ENCODE data around the gene SFI1.
"Not testable (repeated sequence)": the region's sequence is repeated elsewhere in the genome, so short reads cannot be mapped to it uniquely, and the experiment has no call there.

SFI1 gene

DNA sequence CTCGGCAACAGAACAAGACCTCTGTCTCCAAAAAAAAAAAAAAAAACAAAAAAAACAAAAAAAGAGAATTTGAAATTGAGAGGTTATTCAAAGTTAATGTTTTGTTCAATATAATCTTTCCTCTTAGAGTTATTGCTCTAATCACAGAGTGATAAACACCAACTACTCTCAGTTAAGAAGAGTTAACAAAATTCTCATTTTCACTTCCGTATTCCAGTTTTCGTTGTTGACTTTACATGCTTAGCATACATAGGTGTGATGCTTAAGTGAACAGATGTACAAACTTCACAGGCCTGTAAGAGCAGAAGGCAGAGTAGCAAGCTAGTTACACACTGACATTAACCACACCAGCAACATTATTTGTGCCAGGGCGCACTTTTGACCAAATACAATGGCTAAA, 19.0 kb upstream of the SFI1 start:
- Histone ChIP-seq H3K27ac (ENCODE audit: low read length) (no peak overlapping the region), H3K27me3 (ENCODE audit: control insufficient read depth in 1 of 2, insufficient read depth in 2 of 2, low read length in 2 of 2) (no peaks in the 10 kb centered on the region), H3K36me3 (ENCODE audit: control insufficient read depth in 2 of 2, insufficient read depth in 2 of 2, low read length in 2 of 2) (peaks cover 19 to 20% of the 10 kb centered on the region in 2 donors), H3K9me3 (ENCODE audit: control insufficient read depth in 2 of 2, low read length in 2 of 2) (no peaks in the 10 kb centered on the region), H3K4me1 (ENCODE audit: control insufficient read depth, insufficient read depth, low read length) (no peaks in the 10 kb centered on the region), H3K4me3 (ENCODE audit: low read length in 2 of 2) (no peak overlapping the region), H3K9ac (ENCODE audit: low read length in 2 of 2) (no peak overlapping the region)

DNA sequence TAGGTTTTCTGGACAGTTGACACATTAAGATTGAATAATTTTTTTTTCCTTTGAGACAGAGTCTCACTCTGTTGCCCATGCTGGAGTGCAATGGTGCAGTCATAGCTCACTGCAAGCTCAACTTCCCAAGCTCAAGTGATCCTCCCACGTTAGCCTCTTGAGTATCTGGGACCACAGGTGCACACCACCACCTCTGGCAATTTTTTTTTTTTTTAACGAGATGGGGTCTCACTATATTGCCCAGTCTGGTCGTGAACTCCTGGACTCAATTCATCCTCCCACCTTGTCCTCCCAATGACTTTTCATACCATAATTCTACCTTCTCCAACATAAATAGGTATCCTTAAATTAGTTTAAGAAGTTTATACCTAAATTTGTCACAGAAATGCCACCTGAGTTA, 15.2 kb upstream of the SFI1 start:
- Histone ChIP-seq H3K9me3 (ENCODE audit: control insufficient read depth in 2 of 2, low read length in 2 of 2) (no peaks in the 10 kb centered on the region), H3K9ac (ENCODE audit: low read length in 2 of 2) (no peak overlapping the region)

DNA sequence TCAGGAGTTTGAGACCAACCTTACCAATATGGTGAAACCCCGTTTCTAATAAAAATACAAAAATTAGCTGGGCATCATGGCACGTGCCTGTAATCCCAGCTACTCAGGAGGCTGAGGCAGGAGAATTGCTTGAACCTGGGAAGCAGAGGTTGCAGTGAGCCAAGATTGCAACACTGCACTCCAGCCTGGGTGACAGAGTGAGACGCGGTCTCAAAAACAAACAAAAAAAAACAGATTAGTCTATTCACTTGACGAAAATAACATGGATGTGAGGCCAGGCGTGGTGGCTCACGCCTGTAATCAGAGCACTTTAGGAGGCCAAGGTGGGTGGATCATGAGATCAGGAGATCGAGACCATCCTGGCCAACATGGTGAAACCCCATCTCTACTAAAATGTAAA, 13.9 kb upstream of the SFI1 start:
- H3K9ac ChIP-seq (ENCODE audit: low read length in 2 of 2); H3K27me3 ChIP-seq (ENCODE audit: control insufficient read depth in 1 of 2, insufficient read depth in 2 of 2, low read length in 2 of 2); H3K9me3 ChIP-seq (ENCODE audit: control insufficient read depth in 2 of 2, low read length in 2 of 2); H3K27ac ChIP-seq (ENCODE audit: low read length); H3K4me3 ChIP-seq (ENCODE audit: low read length in 2 of 2); H3K4me1 ChIP-seq (ENCODE audit: control insufficient read depth, insufficient read depth, low read length): not testable (repeated sequence)
- peaks cover 19 to 28% of the 10 kb centered on the region in 2 donors for H3K36me3 ChIP-seq (ENCODE audit: control insufficient read depth in 2 of 2, insufficient read depth in 2 of 2, low read length in 2 of 2)

More for the DNA sequence above, 15.2 kb upstream of the SFI1 start:
- Histone ChIP-seq H3K4me3 (ENCODE audit: low read length in 2 of 2) (no peak overlapping the region), H3K27me3 (ENCODE audit: control insufficient read depth in 1 of 2, insufficient read depth in 2 of 2, low read length in 2 of 2) (no peaks in the 10 kb centered on the region), H3K36me3 (ENCODE audit: control insufficient read depth in 2 of 2, insufficient read depth in 2 of 2, low read length in 2 of 2) (peaks cover 20 to 27% of the 10 kb centered on the region in 2 donors), H3K4me1 (ENCODE audit: control insufficient read depth, insufficient read depth, low read length) (no peaks in the 10 kb centered on the region), H3K27ac (ENCODE audit: low read length) (no peak overlapping the region)

DNA sequence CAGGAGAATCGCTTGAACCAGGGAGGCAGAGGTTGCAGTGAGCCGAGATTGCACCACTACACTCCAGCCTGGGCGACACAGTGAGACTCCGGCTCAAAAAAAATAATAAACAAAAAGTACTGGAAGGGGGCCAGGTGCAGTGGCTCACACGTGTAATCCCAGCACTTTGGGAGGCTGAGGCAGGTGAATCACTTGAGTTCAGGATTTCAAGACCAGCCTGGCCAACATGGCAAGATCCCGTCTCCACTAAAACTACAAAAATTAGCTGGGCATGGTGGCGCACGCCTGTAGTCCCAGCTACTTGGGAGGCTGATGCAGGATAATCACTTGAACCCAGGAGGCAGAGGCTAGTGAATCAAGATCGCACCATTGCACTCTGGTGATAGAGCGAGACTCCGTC, 10.0 kb upstream of the SFI1 start:
- H3K4me3 ChIP-seq (ENCODE audit: low read length in 2 of 2); H3K9me3 ChIP-seq (ENCODE audit: control insufficient read depth in 2 of 2, low read length in 2 of 2); H3K27me3 ChIP-seq (ENCODE audit: control insufficient read depth in 1 of 2, insufficient read depth in 2 of 2, low read length in 2 of 2); H3K27ac ChIP-seq (ENCODE audit: low read length); H3K9ac ChIP-seq (ENCODE audit: low read length in 2 of 2): not testable (repeated sequence)
- Histone ChIP-seq H3K36me3 (ENCODE audit: control insufficient read depth in 2 of 2, insufficient read depth in 2 of 2, low read length in 2 of 2) (peaks cover 6 to 15% of the 10 kb centered on the region in 2 donors), H3K4me1 (ENCODE audit: control insufficient read depth, insufficient read depth, low read length) (peaks cover 26% of the 10 kb centered on the region)

DNA sequence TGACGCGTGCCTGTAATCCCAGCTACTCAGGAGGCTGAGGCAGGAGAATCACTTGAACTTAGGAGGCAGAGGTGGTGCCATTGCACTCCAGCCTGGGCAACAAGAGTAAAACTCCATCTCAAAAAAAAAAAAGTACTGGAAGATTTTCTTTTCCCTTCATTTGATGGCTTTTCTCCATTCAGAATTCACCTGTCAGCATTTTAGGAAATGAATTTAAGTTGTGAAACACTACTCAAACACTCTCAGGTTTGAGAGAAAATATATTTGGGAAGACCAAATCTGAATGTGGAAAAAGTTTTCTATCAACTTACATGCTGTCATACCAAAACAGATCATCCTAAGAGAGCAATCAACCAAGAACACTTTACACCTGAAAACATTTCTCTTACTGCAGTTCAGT, 9.4 kb upstream of the SFI1 start:
- no peak overlapping the region for H3K27ac ChIP-seq (ENCODE audit: low read length)
- no peak overlapping the region for H3K9ac ChIP-seq (ENCODE audit: low read length in 2 of 2)
- no peak overlapping the region for H3K4me3 ChIP-seq (ENCODE audit: low read length in 2 of 2)
- peaks cover 26% of the 10 kb centered on the region for H3K4me1 ChIP-seq (ENCODE audit: control insufficient read depth, insufficient read depth, low read length)
- H3K9me3 ChIP-seq (ENCODE audit: control insufficient read depth in 2 of 2, low read length in 2 of 2), result no peaks in the 10 kb centered on the region
- H3K36me3 ChIP-seq (ENCODE audit: control insufficient read depth in 2 of 2, insufficient read depth in 2 of 2, low read length in 2 of 2), result peaks cover 2 to 11% of the 10 kb centered on the region in 2 donors
- no peaks in the 10 kb centered on the region for H3K27me3 ChIP-seq (ENCODE audit: control insufficient read depth in 1 of 2, insufficient read depth in 2 of 2, low read length in 2 of 2)

DNA sequence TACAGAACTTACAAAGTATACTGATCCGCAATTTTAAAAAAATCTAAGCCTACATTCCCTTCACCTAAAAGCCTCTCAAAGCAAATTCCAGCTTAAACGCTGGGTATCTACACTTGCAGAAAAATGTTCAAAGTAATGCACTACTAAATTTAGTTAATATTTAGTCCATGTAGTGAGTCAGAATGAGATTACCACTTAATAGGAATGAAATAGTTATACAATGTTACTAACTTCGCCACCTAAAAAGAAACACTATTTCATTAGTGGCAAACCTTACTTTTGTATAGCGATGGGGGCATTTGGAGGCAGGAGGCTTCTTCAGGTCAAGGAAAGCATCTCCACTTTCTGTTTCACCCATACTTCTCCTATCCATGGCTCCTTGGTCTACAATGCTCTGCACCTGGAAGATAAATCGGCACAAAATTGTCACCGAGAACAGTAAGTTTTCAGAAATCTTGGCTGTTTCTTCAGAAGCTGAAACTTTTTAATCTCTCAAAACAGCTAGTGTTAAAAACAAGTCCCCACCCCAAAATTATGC, 7.9 kb upstream of the SFI1 start:
- H3K27ac ChIP-seq (ENCODE audit: low read length), result no peak overlapping the region
- no peaks in the 10 kb centered on the region for H3K27me3 ChIP-seq (ENCODE audit: control insufficient read depth in 1 of 2, insufficient read depth in 2 of 2, low read length in 2 of 2)
- H3K9ac ChIP-seq (ENCODE audit: low read length in 2 of 2), result peak overlapping the region; percentile 77 to 78
- peak overlapping the region; percentile 75 to 94 for H3K4me3 ChIP-seq (ENCODE audit: low read length in 2 of 2)
- peaks cover 3 to 11% of the 10 kb centered on the region in 2 donors for H3K36me3 ChIP-seq (ENCODE audit: control insufficient read depth in 2 of 2, insufficient read depth in 2 of 2, low read length in 2 of 2)
- H3K4me1 ChIP-seq (ENCODE audit: control insufficient read depth, insufficient read depth, low read length), result peaks cover 26% of the 10 kb centered on the region
- H3K9me3 ChIP-seq (ENCODE audit: control insufficient read depth in 2 of 2, low read length in 2 of 2), result no peaks in the 10 kb centered on the region

DNA sequence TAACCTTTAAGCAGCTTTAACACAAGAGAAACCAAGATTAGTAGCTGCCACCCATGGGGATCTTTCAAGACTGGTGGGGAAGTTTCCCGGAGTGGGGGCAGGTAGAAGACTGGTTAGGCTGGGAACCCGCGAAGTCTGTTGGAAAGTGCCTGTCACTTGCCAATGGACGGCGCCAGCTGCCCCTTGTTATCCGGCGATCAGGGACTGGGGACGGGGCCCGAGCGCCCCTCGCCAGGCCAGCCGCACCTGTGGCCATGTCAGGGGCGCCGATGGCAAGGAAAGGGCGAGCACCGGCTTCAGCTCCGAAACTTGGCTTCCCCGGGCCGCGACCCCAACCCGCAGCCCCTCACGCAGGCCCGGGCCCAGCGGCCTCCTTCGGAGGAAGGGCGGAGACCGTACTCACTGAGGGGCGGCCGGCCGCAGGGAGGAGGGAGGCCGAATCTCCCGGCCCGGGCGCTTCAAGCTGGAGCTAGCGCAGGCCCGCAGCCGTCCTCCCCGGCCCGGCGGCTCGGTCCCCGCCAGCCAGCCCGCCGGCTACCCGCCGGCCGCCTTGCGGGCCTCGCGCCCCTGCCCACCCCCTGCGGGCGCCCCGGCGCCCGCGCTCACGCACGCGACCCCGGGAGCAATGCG, 7.2 kb upstream of the SFI1 start:
- H3K4me1 ChIP-seq (ENCODE audit: control insufficient read depth, insufficient read depth, low read length), result peaks cover 26% of the 10 kb centered on the region
- H3K27me3 ChIP-seq (ENCODE audit: control insufficient read depth in 1 of 2, insufficient read depth in 2 of 2, low read length in 2 of 2), result no peaks in the 10 kb centered on the region
- H3K4me3 ChIP-seq (ENCODE audit: low read length in 2 of 2), result peak overlapping the region; percentile 75 to 94
- peaks cover 3 to 11% of the 10 kb centered on the region in 2 donors for H3K36me3 ChIP-seq (ENCODE audit: control insufficient read depth in 2 of 2, insufficient read depth in 2 of 2, low read length in 2 of 2)
- peak overlapping the region; percentile 77 to 78 for H3K9ac ChIP-seq (ENCODE audit: low read length in 2 of 2)
- H3K9me3 ChIP-seq (ENCODE audit: control insufficient read depth in 2 of 2, low read length in 2 of 2), result no peaks in the 10 kb centered on the region
- H3K27ac ChIP-seq (ENCODE audit: low read length), result peak overlapping the region; percentile 58

DNA sequence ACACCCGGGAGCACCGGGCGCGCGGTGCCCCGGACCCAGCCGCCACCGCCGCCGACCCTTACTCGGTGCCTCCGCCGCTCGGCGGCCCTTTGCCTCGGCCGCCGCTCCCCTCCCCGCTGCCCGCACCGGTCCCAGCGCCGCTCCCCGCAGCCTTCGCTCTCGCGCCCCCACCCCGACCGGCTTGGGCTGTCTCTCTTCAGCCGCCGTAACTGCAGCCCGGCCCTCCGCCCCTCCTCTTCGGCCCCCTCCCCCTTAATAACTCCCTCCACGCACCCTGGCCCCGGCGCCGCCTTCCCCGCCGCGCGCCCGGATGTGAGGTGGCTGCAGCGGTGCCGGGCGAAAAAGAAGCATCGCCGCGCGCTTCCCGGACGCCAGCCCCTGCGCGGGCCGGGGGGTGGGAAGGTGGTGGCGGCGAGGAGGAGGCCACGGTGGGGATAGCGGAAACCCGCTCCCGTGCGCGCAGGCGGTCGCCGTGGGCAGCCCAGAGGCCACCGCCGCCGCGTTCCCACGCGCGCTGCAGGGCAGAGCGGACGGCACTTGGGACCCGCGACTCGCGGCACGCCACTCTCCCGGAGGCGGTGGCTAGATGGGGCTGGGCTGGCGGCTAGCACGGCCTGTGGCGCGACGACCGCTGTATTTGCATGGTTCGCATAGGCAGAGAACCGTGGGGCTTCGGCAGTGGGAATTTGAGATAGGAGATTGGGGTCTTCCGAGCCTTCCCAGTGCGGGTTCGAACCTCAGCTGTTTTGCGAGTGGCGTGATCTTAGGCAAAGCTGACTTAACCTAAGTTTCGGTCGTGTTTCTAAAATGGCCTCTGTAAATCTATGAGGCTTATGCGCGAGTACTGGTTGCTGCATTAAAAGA, 6.5 kb upstream of the SFI1 start, which contains the start of gene EIF4ENIF1:
Gene EIF4ENIF1 (minus strand): TSS at position 211 of the 864 bp plus-strand sequence. CDS start 1,124 bp downstream, outside the sequence.
- Histone ChIP-seq H3K4me1 (ENCODE audit: control insufficient read depth, insufficient read depth, low read length) (peaks cover 26% of the 10 kb centered on the region), H3K4me3 (ENCODE audit: low read length in 2 of 2) (peak within 1 kb of the TSS; percentile 81 to 94), H3K9ac (ENCODE audit: low read length in 2 of 2) (peak within 1 kb of the TSS; percentile 77 to 88), H3K36me3 (ENCODE audit: control insufficient read depth in 2 of 2, insufficient read depth in 2 of 2, low read length in 2 of 2) (peaks cover 3 to 8% of the 10 kb centered on the region in 2 donors), H3K27me3 (ENCODE audit: control insufficient read depth in 1 of 2, insufficient read depth in 2 of 2, low read length in 2 of 2) (no peaks in the 10 kb centered on the region), H3K9me3 (ENCODE audit: control insufficient read depth in 2 of 2, low read length in 2 of 2) (no peaks in the 10 kb centered on the region), H3K27ac (ENCODE audit: low read length) (peak within 1 kb of the TSS; percentile 89)

DNA sequence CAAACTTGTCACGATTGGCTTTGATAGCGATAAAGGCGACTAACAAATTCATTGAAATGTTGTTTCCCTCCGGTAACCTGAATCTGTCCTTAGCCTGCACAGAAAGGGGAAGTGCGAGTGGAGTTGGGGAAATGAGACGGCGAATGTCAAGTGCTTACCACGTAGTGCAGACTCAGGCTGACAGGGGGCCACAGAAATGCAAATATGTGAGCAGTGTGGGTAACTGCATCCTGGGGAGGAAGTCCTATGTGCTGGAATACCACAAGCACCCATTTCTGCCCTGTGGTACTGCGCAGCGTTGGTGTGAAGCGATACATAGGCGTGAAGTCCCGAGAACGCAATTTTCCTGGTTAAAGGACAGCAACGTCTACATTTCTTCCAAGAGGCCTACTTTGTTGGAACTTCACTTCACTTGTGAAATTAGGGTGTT, 5.8 kb upstream of the SFI1 start:
- Histone ChIP-seq H3K27me3 (ENCODE audit: control insufficient read depth in 1 of 2, insufficient read depth in 2 of 2, low read length in 2 of 2) (no peaks in the 10 kb centered on the region), H3K27ac (ENCODE audit: low read length) (peak overlapping the region; percentile 89), H3K4me3 (ENCODE audit: low read length in 2 of 2) (peak overlapping the region; percentile 81 to 94), H3K9me3 (ENCODE audit: control insufficient read depth in 2 of 2, low read length in 2 of 2) (no peaks in the 10 kb centered on the region), H3K36me3 (ENCODE audit: control insufficient read depth in 2 of 2, insufficient read depth in 2 of 2, low read length in 2 of 2) (peaks cover 2 to 3% of the 10 kb centered on the region in 2 donors), H3K9ac (ENCODE audit: low read length in 2 of 2) (peak overlapping the region; percentile 77 to 88), H3K4me1 (ENCODE audit: control insufficient read depth, insufficient read depth, low read length) (peaks cover 30% of the 10 kb centered on the region)

DNA sequence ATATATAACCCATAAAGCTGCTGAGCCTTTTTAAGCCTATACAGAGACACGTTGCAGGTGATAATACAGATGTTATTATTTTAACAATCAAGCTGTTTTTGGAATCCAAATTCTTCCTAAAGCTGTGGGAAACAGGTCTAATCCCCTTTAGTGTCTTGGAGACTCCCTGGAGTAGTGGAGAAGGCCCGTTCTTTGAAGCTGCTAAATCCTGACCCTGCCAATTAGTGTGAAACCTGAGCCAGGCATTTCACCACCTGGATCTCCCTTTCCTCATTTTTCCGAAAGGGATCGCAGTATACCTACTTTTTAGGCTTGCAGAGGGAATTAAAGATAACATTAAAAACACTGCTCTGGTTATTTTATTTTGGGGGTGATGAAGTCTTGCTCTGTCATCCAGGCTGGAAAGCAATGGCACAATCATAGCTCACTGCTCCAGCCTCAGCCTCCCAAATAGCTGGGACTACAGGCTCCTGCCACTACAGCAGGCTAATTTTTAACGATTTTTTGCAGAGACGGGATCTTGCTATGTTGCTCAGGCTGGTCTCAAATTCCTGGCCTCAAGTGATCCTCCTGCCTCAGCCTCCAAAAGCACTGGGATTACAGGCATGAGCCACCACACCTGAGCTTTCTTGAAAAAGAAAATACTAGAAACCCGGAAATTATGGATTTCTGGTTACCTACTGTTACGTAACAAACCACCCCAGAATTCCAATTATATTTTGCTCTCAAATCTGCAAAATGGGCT, 4.9 kb upstream of the SFI1 start:
- H3K9ac ChIP-seq (ENCODE audit: low read length in 2 of 2), result peak overlapping the region; percentile 77 to 88
- no peaks in the 10 kb centered on the region for H3K9me3 ChIP-seq (ENCODE audit: control insufficient read depth in 2 of 2, low read length in 2 of 2)
- peak overlapping the region; percentile 89 for H3K27ac ChIP-seq (ENCODE audit: low read length)
- H3K4me3 ChIP-seq (ENCODE audit: low read length in 2 of 2), result peak overlapping the region; percentile 81 to 94
- H3K36me3 ChIP-seq (ENCODE audit: control insufficient read depth in 2 of 2, insufficient read depth in 2 of 2, low read length in 2 of 2), result peaks cover 2 to 3% of the 10 kb centered on the region in 2 donors
- no peaks in the 10 kb centered on the region for H3K27me3 ChIP-seq (ENCODE audit: control insufficient read depth in 1 of 2, insufficient read depth in 2 of 2, low read length in 2 of 2)
- H3K4me1 ChIP-seq (ENCODE audit: control insufficient read depth, insufficient read depth, low read length), result peaks cover 30% of the 10 kb centered on the region
